Activated CD4-positive, alpha-beta T cell treated with anti-CD3 and anti-CD28 coated beads for 4 hours (primary cell): ENCODE results near the gene TPPP.
A peak's percentile ranks its signal among the peaks of the same experiment; 100 is the strongest.
"Not testable (repeated sequence)": the region's sequence is repeated elsewhere in the genome, so short reads cannot be mapped to it uniquely, and the experiment has no call there.

ENCODE experiments used
- DNase-seq, 2 donors: peaks; one replicate each; pipeline ENCODE4 v3.0.0-alpha.2; 2020

Gene TPPP

DNA sequence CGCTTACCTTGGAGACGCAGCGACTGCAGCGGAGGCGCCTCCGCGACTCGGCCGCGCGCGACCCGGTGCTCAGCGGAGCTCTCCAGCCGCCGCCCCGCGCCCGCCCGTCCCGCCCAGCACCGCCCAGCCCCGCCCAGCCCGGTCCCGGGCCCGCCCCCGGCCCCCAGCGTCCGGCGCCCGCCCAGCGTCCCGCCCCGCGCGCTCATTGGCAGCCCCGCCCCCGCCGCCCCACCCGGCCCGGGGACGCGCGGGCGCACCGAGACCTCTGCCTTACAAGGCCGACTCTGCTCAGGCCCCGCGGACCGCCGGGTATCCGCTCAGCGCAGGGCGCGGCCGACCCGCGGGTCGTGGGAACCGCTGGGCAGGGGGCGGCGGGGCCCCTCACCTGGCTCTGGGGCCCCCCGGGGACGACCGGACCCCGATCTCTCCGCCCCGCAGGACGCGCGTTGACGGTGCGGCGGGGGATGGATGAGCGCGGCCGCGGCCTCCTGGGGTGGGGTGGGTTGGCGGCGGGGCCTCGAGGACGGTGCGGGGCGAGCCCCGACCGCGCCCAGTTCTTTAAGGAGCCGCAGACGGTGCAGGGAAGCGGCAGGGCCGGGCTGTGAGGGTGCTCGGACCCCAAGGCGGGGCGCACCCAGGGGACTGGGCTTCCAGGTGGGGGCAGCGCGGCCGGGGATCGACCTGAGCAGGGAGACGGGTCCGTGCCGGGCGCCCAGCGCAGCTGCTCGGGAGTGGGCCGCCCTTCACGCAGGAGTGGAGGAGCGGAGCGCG is at the start of gene TPPP:
Gene TPPP, minus strand, starts transcription at position 82 of the 771 bp plus-strand sequence. CDS start 15,292 bp downstream, outside the sequence.
- peak; percentile 73 to 84 for DNase-seq

GRCh38 chr5:742276-742675 is 49.1 kb upstream of the TPPP start:
- DNase-seq = not testable (repeated sequence)

DNA sequence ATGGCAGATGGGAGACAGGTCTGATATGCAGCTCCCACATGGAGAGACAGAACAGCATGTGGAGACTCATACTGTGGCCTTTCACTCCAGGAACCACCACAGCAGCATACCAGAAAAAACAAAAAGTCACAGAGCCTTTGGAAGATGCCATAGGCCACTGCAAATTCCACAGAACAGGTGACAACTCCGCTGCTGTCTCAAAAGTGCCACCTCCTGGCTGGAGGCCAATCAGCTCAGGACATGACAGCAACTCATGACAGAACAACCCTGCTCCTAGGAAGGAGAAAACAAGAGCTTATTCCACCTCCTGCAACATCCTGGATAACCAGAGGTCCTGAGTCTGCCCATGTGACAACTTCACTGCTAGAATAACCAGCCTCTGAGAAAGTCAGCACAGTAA is 41.0 kb upstream of the TPPP start:
- DNase-seq = not testable (repeated sequence)

GRCh38 chr5:732754-733454 is 39.8 kb upstream of the TPPP start:
- DNase-seq = not testable (repeated sequence)

GRCh38 chr5:729225-729624 is 36.1 kb upstream of the TPPP start:
- DNase-seq = not testable (repeated sequence)

DNA sequence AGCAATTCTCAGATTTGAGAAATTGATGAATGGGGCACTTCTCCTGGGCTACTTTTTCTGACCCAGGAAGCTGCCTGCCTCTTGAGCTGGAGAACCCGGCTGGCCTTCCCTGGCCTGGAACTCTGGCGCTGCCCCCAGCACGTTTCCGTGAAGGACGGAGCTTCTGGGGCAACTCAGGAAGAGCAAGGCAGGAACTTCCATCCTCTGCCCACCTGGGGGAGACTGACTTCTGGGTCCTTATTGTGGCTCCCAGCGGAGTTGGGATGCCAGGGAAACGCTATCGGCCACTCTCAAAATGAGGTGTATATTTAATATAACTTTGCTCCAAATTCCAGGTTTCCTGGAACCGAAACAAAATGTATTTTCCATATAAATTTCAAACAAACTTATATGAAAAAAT is 33.9 kb upstream of the TPPP start:
- DNase-seq = not testable (repeated sequence)

GRCh38 chr5:723865-724264 is 30.7 kb upstream of the TPPP start:
- DNase-seq = not testable (repeated sequence)

GRCh38 chr5:723309-723708 is 30.2 kb upstream of the TPPP start:
- DNase-seq = not testable (repeated sequence)

DNA sequence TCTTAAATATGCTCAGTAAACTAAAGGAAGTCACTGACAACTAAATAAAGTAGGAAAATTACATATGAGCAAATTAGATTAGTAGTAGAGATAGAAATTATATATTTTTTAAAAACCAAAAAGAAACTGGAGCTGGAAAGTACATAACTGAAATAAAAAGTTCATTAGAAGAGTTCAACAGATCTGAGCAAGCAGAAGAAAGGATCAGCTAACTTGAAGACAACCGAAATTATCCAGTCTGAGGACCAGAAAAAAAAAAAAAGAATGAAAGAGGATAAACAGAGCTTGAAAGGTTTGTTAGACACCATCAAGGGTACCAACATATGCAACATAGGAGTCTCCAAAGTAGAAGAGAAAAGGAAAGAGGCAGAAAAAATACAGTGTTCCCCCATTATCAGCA is 26.2 kb upstream of the TPPP start:
- not testable (repeated sequence) for DNase-seq

- DNase-seq = no peak
Observed at GRCh38 chr5:717143-717542, 24.0 kb upstream of the TPPP start.

DNA sequence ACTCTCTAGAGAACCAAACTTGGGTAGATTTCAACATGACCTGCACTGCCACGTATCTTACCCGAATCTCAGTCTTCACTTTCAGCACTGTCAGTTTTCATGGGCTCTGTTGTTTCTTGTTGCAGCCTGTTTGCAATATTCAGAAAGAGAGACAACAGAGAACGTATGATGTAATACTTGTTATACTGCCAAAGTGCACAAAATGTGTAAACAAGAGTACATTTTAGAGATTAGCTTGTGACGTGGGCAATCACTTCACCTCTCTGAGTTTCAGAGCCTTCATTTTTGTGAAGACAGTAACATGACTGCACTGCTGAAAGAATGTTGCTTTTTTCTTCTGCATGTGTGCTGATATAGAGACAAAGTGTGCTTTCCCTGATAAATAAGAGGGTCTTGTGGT is 23.6 kb upstream of the TPPP start:
- not testable (repeated sequence) for DNase-seq

DNA sequence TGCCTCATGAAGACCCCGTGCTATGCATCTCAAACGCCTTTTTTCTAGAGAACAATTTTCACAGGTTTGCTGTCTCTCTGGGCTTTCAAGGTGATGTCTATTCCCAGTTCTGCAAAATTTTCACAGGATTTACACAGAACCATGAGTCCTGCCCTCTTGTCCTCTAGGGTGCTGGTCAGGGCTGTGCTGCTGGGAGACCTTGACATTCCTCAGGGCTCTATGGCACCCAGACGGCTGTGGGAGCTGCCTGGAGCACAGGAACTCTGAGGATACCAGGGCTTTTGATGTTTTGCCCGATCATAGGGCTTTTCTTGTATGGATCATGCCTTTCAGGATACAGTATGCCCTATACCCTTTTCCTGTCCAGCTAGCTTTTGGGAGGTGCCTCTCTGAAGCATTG is 22.5 kb upstream of the TPPP start:
- DNase-seq = not testable (repeated sequence)

- not testable (repeated sequence) for DNase-seq
Observed at GRCh38 chr5:714215-715118, 21.3 kb upstream of the TPPP start.

DNA sequence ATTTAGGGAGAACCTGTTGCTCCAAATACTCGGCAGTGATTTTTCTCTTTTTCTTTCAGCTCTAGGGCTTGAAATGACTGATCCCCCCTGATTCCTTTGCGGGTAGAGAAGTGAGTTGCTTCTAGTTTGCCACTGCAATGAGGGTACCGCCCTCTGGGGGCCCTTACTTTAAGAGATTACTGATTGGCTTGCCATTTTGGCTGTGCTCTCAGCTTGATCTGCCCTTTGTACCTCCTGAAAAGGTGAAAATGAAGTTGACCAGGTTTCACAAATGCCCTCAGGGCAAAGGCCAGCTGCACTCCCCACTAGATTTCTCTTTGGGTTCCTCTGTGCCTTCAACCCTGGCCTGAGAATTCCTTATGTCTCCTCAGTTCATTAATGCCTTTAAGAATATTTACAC is 20.5 kb upstream of the TPPP start:
- not testable (repeated sequence) for DNase-seq

DNA sequence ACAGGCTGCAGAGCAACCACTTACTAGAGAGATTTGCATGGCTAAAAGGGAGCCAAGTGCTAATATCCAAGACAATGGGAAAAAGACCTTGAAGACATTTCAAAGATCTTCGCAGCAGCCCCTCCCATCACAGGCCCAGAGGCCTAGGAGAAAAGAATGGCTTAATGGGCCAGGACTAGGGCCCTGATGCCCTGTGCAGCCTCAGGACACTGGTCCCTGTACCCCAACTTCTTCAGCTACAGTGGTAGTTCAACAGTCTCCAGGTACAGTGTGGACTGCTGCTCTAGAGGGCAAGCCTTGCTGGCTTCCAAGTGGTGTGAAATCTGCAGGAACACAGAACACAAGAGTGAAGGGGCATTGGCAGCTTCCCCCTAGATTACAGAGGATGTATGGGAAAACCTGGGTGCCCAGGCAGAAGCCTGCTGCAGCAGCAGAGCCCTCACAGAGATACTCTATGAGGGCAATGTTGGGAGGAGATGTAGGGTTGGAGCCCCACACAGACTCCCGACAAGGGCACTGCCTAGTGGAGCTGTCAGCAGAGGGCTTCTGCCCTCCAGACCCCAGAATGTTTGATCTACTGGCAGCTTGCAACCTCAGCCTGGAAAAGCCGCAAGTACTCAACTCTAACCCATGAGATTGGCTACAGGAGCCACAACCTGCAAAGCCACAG is 15.8 kb upstream of the TPPP start:
- not testable (repeated sequence) for DNase-seq

GRCh38 chr5:708374-708773 is 15.2 kb upstream of the TPPP start:
- DNase-seq = not testable (repeated sequence)

- not testable (repeated sequence) for DNase-seq
Observed at GRCh38 chr5:706127-706526, 13.0 kb upstream of the TPPP start.

DNA sequence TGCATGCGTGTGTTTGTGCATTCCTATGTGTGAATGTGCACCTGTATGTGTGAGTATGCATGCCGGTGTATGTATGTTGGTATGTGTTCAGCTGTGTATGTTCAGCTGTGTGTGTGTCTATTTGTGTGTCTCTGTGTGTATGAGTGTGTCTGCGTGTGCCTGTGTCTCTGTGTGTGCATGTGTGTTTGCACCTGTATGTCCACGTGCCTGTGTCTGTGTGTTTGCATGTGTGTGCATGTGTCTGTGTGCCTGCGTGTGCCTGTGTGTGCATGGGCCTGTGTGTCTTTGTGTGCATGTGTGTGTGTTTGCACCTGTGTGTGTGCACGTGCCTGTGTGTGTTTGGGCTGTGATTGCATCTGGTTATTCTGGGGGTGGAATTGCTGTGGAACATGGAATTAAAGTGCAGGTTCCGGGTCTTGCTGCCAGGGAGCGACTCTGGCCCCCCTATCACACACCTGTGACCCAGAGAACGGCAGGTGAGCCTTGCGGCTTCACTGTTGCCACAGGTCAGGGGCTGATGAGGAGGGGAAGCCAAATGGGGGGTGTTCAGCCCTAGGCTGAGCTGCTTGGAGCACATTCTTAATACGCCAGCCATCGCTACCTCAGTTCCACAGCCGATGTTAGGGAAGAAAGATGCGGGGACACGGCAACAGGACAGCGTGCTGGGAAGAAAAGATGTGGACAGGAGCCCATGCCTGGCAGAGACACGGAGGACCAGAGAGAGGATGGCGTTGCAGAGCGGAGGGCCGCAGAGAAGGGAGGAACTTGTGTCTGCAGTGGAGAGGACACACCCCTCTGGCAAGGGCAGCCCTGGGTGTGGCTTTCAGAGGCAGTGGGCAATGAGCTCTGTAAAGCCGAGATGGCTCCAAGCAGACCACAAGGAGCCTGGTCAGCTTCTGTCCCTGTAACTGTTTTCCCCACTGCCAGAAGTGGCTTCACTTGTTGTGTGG is 3.9 kb upstream of the TPPP start:
- not testable (repeated sequence) for DNase-seq

- not testable (repeated sequence) for DNase-seq
Observed at GRCh38 chr5:696191-696590, 3.0 kb upstream of the TPPP start.

DNA sequence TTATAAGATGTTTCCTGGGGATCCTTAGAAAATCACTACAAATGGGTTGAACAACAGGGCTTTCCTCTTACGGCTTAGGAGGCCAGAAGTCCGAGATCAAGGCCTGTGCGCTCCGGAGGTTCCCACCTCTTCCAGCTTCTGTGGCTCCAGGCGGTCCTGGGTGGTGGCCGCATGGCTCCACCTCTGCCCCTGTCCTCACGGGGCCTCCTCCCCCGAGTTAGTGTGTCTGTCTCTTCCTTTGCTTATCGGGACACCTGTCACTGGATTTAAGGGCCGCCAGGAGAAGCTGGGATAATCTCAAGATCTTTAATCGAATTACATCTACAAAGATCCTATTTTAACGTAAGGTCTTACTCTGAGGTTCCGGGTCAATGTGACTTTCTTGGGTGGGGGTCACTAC is 2.3 kb upstream of the TPPP start:
- not testable (repeated sequence) for DNase-seq

DNA sequence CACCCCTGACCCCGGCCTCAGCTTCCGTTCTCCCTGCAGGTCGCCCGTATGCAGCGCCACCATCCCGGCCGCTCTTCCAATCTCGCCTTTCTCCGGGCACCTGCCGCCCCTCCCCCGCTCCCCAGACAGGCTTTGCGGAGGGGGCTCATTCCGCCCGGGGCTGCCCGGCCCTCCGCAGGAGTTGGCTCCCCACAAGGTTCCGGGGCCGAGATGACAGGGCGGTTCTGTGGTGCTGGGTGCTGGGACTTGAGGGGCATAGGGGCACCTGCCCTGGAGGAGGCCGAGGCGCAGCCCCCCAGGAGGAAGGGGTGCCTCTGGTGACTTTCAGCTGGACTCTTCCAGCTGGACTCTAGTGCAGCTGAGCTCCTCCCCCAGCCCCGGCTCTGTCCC is 885 bp upstream of the TPPP start:
- DNase-seq = not testable (repeated sequence)
